H1 (cell line): Measurements from ENCODE around the gene RRBP1. TPM values are rescaled to one million over a fixed set of nuclear protein-coding genes. Genes with fewer than 3 reads are reported as not detected.

Experiments used
- CTCF ChIA-PET: fragments of 300-600 bp; sonication (Branson Sonifier 250); formaldehyde crosslinking; loops from one replicate; lab custom pipeline; 2021; ENCODE audit not compliant: partially characterized antibody; lab: Charles Lee
- POLR2A ChIA-PET: fragments of 300-600 bp; sonication (Branson Sonifier 250); formaldehyde crosslinking; loops from one replicate; lab custom pipeline; 2021; ENCODE audit warnings: inconsistent platforms; ENCODE audit not compliant: partially characterized antibody; lab: Charles Lee
- DNase-seq, 2 experiments: peaks; one replicate each; pipeline versions ENCODE4 v3.0.0 to v3.0.0-alpha.2; 2010 to 2022; ENCODE audit warnings: low spot score in 2 of 2, low read depth in 1 of 2, mixed read lengths in 1 of 2
- FAIRE-seq: peaks from 2 replicates; lab custom pipeline; 2011; peaks lifted over from hg19 to GRCh38; lab: Jason Lieb, UNC
- H2AFZ ChIP-seq: 2 replicates; pipeline ENCODE4 v1.8.1; 2012; ENCODE audit warnings: low read length, inconsistent platforms
- H2AK5ac ChIP-seq: 2 replicates; pipeline ENCODE4 v1.6.1; 2013; ENCODE audit warnings: low read depth, low read length
- H2BK120ac ChIP-seq: replicated peaks from 2 replicates; pipeline ENCODE3; 2013; ENCODE audit warnings: low read depth, low read length, inconsistent platforms
- H2BK12ac ChIP-seq: 2 replicates; pipeline ENCODE4 v1.6.1; 2013; ENCODE audit warnings: low read depth, low read length
- H2BK15ac ChIP-seq: 2 replicates; pipeline ENCODE4 v1.6.1; 2013; ENCODE audit warnings: low read length
- H2BK20ac ChIP-seq: 2 replicates; pipeline ENCODE4 v1.6.1; 2013; ENCODE audit warnings: low read length
- H2BK5ac ChIP-seq: 2 replicates; pipeline ENCODE4 v1.6.1; 2013; ENCODE audit warnings: low read depth, low read length
- H3K14ac ChIP-seq: 2 replicates; pipeline ENCODE4 v1.6.1; 2013; ENCODE audit warnings: inconsistent platforms; ENCODE audit not compliant: insufficient read length
- H3K18ac ChIP-seq: 2 replicates; pipeline ENCODE4 v1.6.1; 2013; ENCODE audit warnings: low read length; ENCODE audit errors: extremely low read depth
- H3K23ac ChIP-seq: 2 replicates; pipeline ENCODE4 v1.6.1; 2013; ENCODE audit warnings: inconsistent platforms; ENCODE audit not compliant: insufficient read length
- H3K23me2 ChIP-seq: 2 replicates; pipeline ENCODE4 v1.6.1; 2013; ENCODE audit warnings: low read depth, low read length
- H3K27ac ChIP-seq: 2 replicates; pipeline ENCODE4 v1.6.1; 2011; ENCODE audit warnings: low read depth, low read length, inconsistent platforms
- H3K27me3 ChIP-seq, 4 experiments: replicated peaks in 1 of 4; 1 replicate in 1 of 4; 2 replicates in 3 of 4; pipeline versions ENCODE4 v1.6.1 to v1.8.1; 2011 to 2013; ENCODE audit warnings: low read length in 3 of 4, mild to moderate bottlenecking in 3 of 4, inconsistent platforms in 2 of 4, mixed read lengths in 2 of 4, moderate library complexity in 1 of 4; ENCODE audit not compliant: control insufficient read depth in 3 of 4, insufficient read depth in 3 of 4; ENCODE audit errors: extremely low read depth in 1 of 4
- H3K36me3 ChIP-seq, 4 experiments: 2 replicates each; pipeline versions ENCODE4 v1.6.1 to v1.8.1; 2011 to 2013; ENCODE audit warnings: mild to moderate bottlenecking in 4 of 4, low read length in 3 of 4, moderate library complexity in 2 of 4, control low read depth in 1 of 4, inconsistent platforms in 1 of 4; ENCODE audit not compliant: insufficient read depth in 4 of 4, control insufficient read depth in 2 of 4
- H3K4ac ChIP-seq: replicated peaks from 2 replicates; pipeline ENCODE3; 2013; ENCODE audit warnings: low read length, low read depth, mixed read lengths, inconsistent platforms; ENCODE audit not compliant: insufficient read length
- H3K4me1 ChIP-seq, 4 experiments: replicated peaks in 1 of 4; 1 replicate in 1 of 4; 2 replicates in 3 of 4; pipeline versions ENCODE4 v1.6.1 to v1.8.1; 2011 to 2013; ENCODE audit warnings: low read length in 3 of 4, inconsistent platforms in 2 of 4, mixed read lengths in 1 of 4; ENCODE audit not compliant: insufficient read depth in 4 of 4, control insufficient read depth in 3 of 4
- H3K4me2 ChIP-seq, 2 experiments: 2 replicates each; pipeline versions ENCODE4 v1.6.1 to v1.8.1; 2011 to 2013; ENCODE audit warnings: low read depth in 2 of 2, low read length in 2 of 2, control low read depth in 1 of 2, inconsistent platforms in 1 of 2, mild to moderate bottlenecking in 1 of 2; ENCODE audit not compliant: insufficient read depth in 1 of 2
- H3K4me3 ChIP-seq, 4 experiments: fragments of 200-600, 300-600 bp in 1 of 4; sonication (generic), shearing (Covaris generic), sonication (Bioruptor Twin) in 1 of 4; 2 replicates each; pipeline versions ENCODE4 v1.5.1 to v1.8.1; 2011 to 2016; ENCODE audit warnings: low read length in 4 of 4, low read depth in 3 of 4, control low read depth in 2 of 4, inconsistent platforms in 2 of 4, mild to moderate bottlenecking in 2 of 4, mixed read lengths in 1 of 4, moderate library complexity in 1 of 4; ENCODE audit not compliant: insufficient read depth in 2 of 4; ENCODE audit errors: extremely low read depth in 1 of 4
- H3K56ac ChIP-seq: replicated peaks from 2 replicates; pipeline ENCODE3; 2013; ENCODE audit warnings: low read depth, mild to moderate bottlenecking, mixed read lengths, low read length, inconsistent platforms; ENCODE audit not compliant: insufficient read length
- H3K79me1 ChIP-seq: 2 replicates; pipeline ENCODE4 v1.6.1; 2013; ENCODE audit warnings: low read depth, low read length, control low read depth
- H3K79me2 ChIP-seq, 2 experiments: 2 replicates each; pipeline versions ENCODE4 v1.6.1 to v1.8.1; 2012 to 2013; ENCODE audit warnings: low read length in 2 of 2, mild to moderate bottlenecking in 2 of 2, inconsistent platforms in 1 of 2; ENCODE audit not compliant: insufficient read depth in 2 of 2, control insufficient read depth in 1 of 2
- H3K9ac ChIP-seq, 4 experiments: replicated peaks in 1 of 4; 1 replicate in 1 of 4; 2 replicates in 3 of 4; pipeline versions ENCODE4 v1.6.1 to v1.8.1; 2011 to 2013; ENCODE audit warnings: low read depth in 3 of 4, low read length in 3 of 4, control low read depth in 2 of 4, mild to moderate bottlenecking in 2 of 4, moderate library complexity in 2 of 4, inconsistent platforms in 1 of 4; ENCODE audit errors: extremely low read depth in 1 of 4
- H3K9me3 ChIP-seq, 2 experiments: 2 replicates each; pipeline versions ENCODE4 v1.6.1 to v1.8.1; 2012 to 2013; ENCODE audit warnings: mild to moderate bottlenecking in 2 of 2, moderate library complexity in 2 of 2, control low read depth in 1 of 2, inconsistent platforms in 1 of 2, low read depth in 1 of 2, low read length in 1 of 2, mixed read lengths in 1 of 2; ENCODE audit not compliant: insufficient read depth in 2 of 2
- H4K20me1 ChIP-seq, 2 experiments: replicated peaks in 1 of 2; 2 replicates each; pipeline versions ENCODE3 to v1.8.1; 2011 to 2013; ENCODE audit warnings: inconsistent platforms in 2 of 2, low read length in 2 of 2, mild to moderate bottlenecking in 1 of 2; ENCODE audit not compliant: insufficient read depth in 2 of 2, control insufficient read depth in 1 of 2
- H4K5ac ChIP-seq: 2 replicates; pipeline ENCODE4 v1.6.1; 2013; ENCODE audit warnings: low read length, low read depth, mixed read lengths, inconsistent platforms; ENCODE audit not compliant: insufficient read length
- H4K8ac ChIP-seq: 2 replicates; pipeline ENCODE4 v1.8.0; 2013; ENCODE audit warnings: mild to moderate bottlenecking, moderate library complexity, low read length, inconsistent platforms; ENCODE audit not compliant: insufficient read depth; ENCODE audit errors: extremely low read depth
- H4K91ac ChIP-seq: replicated peaks from 2 replicates; pipeline ENCODE3; 2013; ENCODE audit warnings: low read length, mixed read lengths, inconsistent platforms; ENCODE audit not compliant: insufficient read length
- POLR2AphosphoS5 ChIP-seq: IDR thresholded peaks from 2 replicates; pipeline ENCODE4 v1.6.1; 2011; ENCODE audit warnings: low read depth, low read length
- SRF ChIP-seq: IDR thresholded peaks from 2 replicates; pipeline ENCODE4 v1.6.1; 2011; ENCODE audit warnings: mild to moderate bottlenecking, low read depth, low read length, moderate library complexity
- WGBS, 2 experiments: shearing (Covaris generic) in 1 of 2; methylation state at CpG; one replicate each; pipeline versions ENCODE4 v1.1.6 to v1.1.7; 2013 to 2015; ENCODE audit warnings: low lambda C conversion rate in 2 of 2, mixed read lengths in 2 of 2, inconsistent platforms in 1 of 2, low coverage in 1 of 2, missing lambda C conversion rate in 1 of 2; ENCODE audit not compliant: insufficient replicate concordance in 2 of 2, insufficient coverage in 1 of 2, insufficient read length in 1 of 2; ENCODE audit errors: extremely low coverage in 1 of 2, missing lambda C conversion rate in 1 of 2; 5-methylcytosine and 5-hydroxymethylcytosine counted together
- polyA plus RNA-seq, 7 experiments: library from polyadenylated mRNA; depleted of rRNA in 3 of 7; stranded (reverse) in 5 of 7; unstranded in 2 of 7; fragments of >200 nt in 5 of 7; fragments of 200-250 nt in 2 of 7; gene quantifications; 1 replicate in 5 of 7; 2 replicates in 1 of 7; 4 replicates in 1 of 7; pipeline versions ENCODE4 v1.2.1 to v1.2.3, GENCODE V29; 2011 to 2013; ENCODE audit warnings: missing spikeins in 2 of 7, mixed read lengths in 2 of 7
- total RNA-seq: library from RNA; stranded (reverse); fragmentation: NEBNext Ultra II Directional; extraction: Animal tissue kit (Norgen Biotek cat#: 25700); gene quantifications from 2 replicates; pipeline ENCODE4 v1.2.1, GENCODE V29; 2021

The RRBP1 gene
- total and polyA plus RNA-seq, 2 of the 8 experiments (the other 6 are each of a cell fraction or from before 2014, with no cell fraction given) = 15.9 to 157 TPM

GRCh38 chr20:17612287-17612991, 69.6 kb downstream of the RRBP1 start:
- Histone ChIP-seq H3K23ac (no peak overlapping the region), H3K56ac (no peak overlapping the region), H4K91ac (no peak overlapping the region), H3K9me3 (no peaks in the 10 kb centered on the region), H3K36me3 (peaks cover 0 to 14% (median 6%) of the 10 kb centered on the region in 4 experiments; a peak in 6 of 8 replicates), H2AK5ac (no peak overlapping the region), H3K4me2 (no peak overlapping the region), H2BK12ac (0 out of 2 replicates have a peak overlapping the region, but pooled peaks have one; percentile 50), H3K14ac (no peak overlapping the region), H2BK20ac (0 out of 2 replicates have a peak overlapping the region, but pooled peaks have one; percentile 48), H2BK5ac (peak overlapping the region; percentile 66), H3K9ac (no peak overlapping the region), H3K4me1 (peaks cover 0 to 8% (median 1%) of the 10 kb centered on the region in 4 experiments; a peak in 3 of 7 replicates), H3K27me3 (no peaks in the 10 kb centered on the region), H3K18ac (no peak overlapping the region), H4K8ac (no peak overlapping the region), H4K5ac (no peak overlapping the region), H3K27ac (no peak overlapping the region), H3K4ac (no peak overlapping the region), H3K79me1 (peaks cover 3% of the 10 kb centered on the region; the same call in 1 of the 2 replicates), H2BK120ac (no peak overlapping the region), H2AFZ (no peak overlapping the region), H3K4me3 (no peak overlapping the region), H4K20me1 (peaks cover 2 to 5% of the 10 kb centered on the region in 2 experiments), H3K23me2 (no peaks in the 10 kb centered on the region), H3K79me2 (no peaks in the 10 kb centered on the region), H2BK15ac (no peak overlapping the region)
- POLR2A ChIA-PET = interaction anchor here (0.6 to 1.4 kb wide), 7 partner anchors 17 to 82 kb away, joined by 3 to 7 read pairs (median 3); partner anchors contain the start of genes BFSP1, DSTN and RRBP1
- DNase-seq (peak in 1 of 2 experiments; percentile 49), FAIRE-seq (no peak)
- TF ChIP-seq SRF (no peak), POLR2AphosphoS5 (no peak)
- CTCF ChIA-PET = interaction anchor here (0.7 to 10.0 kb wide), 11 partner anchors 11 to 327 kb away, joined by 3 to 95 read pairs (median 3); partner anchors contain the start of gene DSTN
- 88% methylated on average over 16 of the region's 16 CpGs; no CpG with 5 or more reads in 1 of the 2 experiments for WGBS, 2 experiments
